Tibial artery (tissue), 4 donors: ENCODE results near the gene TIGD1.

Experiments used
- DNase-seq, 2 donors: peaks; one replicate each; pipeline ENCODE4 v3.0.0-alpha.2; 2019
- H3K27ac ChIP-seq, 2 donors: fragments of 200-600 bp; sonication (generic) in 1 of 2; 1 replicate in 1 of 2; 2 replicates in 1 of 2; pipeline ENCODE4 v1.5.1; 2018 to 2019; ENCODE audit warnings: mild to moderate bottlenecking in 1 of 2
- H3K27me3 ChIP-seq, 2 donors: fragments of 200-600 bp; sonication (generic) in 1 of 2; one replicate each; pipeline versions ENCODE4 v1.5.1 to v1.6.0; 2016 to 2019
- H3K36me3 ChIP-seq, 3 donors: fragments of 200-600 bp; sonication (generic) in 2 of 3; one replicate each; pipeline ENCODE4 v1.5.1; 2016 to 2019; ENCODE audit warnings: mild to moderate bottlenecking in 2 of 3
- H3K4me1 ChIP-seq, 4 donors: fragments of 200-600 bp; sonication (generic) in 2 of 4; 1 replicate in 3 of 4; 2 replicates in 1 of 4; pipeline ENCODE4 v1.5.1; 2016 to 2019
- H3K4me3 ChIP-seq, 2 donors: fragments of 200-600 bp; sonication (generic) in 1 of 2; 1 replicate in 1 of 2; 2 replicates in 1 of 2; pipeline ENCODE4 v1.5.1; 2018 to 2019; ENCODE audit warnings: mild to moderate bottlenecking in 2 of 2
- H3K9me3 ChIP-seq, 3 donors: fragments of 200-600 bp; sonication (generic) in 1 of 3; one replicate each; pipeline ENCODE4 v1.5.1; 2016 to 2019
- CTCF ChIP-seq, 2 experiments: fragments of 200-600 bp in 1 of 2; fragments of 450-650 bp in 1 of 2; IDR thresholded peaks; one replicate each; pipeline ENCODE4 v1.5.1; 2017 to 2019; ENCODE audit warnings: antibody characterized with exemption in 2 of 2, mild to moderate bottlenecking in 1 of 2, moderate library complexity in 1 of 2
- intact Hi-C: fragments of 100-400 bp; cut with DNase I; formaldehyde crosslinking; loops from one replicate; pipeline ENCODE4 v1.15.0; 2023; ENCODE audit warnings: low total_unique reads

TIGD1 gene

GRCh38 chr2:232498452-232498851 is 51.9 kb downstream of the TIGD1 start:
- Histone ChIP-seq H3K4me3 (no peak overlapping the region), H3K9me3 (no peaks in the 10 kb centered on the region), H3K27ac (no peak overlapping the region), H3K4me1 (peaks cover 0 to 14% (median 10%) of the 10 kb centered on the region in 4 donors), H3K36me3 (no peaks in the 10 kb centered on the region), H3K27me3 (peaks cover 0 to 52% of the 10 kb centered on the region in 2 donors)
- no peak for TF ChIP-seq CTCF (IDR thresholded peaks at IDR 0.05)
- no peak for DNase-seq
- intact Hi-C loops = no loop called here
